Fibroblast of upper back skin (primary cell): Measurements from ENCODE around the gene DQX1.

ENCODE experiments used
- DNase-seq: peaks from one replicate; pipeline ENCODE4 v3.0.0-alpha.2; 2013

DQX1 gene

DNA sequence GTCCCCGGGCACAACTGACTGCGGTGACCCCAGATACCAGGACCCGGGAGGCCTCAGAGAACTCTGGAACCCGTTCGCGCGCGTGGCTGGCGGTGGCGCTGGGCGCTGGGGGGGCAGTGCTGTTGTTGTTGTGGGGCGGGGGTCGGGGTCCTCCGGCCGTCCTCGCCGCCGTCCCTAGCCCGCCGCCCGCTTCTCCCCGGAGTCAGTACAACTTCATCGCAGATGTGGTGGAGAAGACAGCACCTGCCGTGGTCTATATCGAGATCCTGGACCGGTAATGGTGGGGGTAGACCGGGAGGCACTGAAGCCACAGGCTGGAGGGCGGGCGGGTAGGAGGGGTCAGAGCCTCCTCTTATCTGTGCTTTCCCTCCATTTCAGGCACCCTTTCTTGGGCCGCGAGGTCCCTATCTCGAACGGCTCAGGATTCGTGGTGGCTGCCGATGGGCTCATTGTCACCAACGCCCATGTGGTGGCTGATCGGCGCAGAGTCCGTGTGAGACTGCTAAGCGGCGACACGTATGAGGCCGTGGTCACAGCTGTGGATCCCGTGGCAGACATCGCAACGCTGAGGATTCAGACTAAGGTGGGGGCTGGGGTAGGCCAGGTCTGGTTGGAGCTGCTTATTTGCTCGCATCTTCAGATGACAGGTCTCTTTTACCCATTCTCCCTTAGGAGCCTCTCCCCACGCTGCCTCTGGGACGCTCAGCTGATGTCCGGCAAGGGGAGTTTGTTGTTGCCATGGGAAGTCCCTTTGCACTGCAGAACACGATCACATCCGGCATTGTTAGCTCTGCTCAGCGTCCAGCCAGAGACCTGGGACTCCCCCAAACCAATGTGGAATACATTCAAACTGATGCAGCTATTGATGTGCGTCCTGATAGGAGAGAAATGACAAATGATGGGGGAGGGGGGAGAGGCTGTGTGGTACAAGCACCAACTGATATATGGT lies 4.5 kb upstream of the DQX1 start:
- no peak for DNase-seq

DNA sequence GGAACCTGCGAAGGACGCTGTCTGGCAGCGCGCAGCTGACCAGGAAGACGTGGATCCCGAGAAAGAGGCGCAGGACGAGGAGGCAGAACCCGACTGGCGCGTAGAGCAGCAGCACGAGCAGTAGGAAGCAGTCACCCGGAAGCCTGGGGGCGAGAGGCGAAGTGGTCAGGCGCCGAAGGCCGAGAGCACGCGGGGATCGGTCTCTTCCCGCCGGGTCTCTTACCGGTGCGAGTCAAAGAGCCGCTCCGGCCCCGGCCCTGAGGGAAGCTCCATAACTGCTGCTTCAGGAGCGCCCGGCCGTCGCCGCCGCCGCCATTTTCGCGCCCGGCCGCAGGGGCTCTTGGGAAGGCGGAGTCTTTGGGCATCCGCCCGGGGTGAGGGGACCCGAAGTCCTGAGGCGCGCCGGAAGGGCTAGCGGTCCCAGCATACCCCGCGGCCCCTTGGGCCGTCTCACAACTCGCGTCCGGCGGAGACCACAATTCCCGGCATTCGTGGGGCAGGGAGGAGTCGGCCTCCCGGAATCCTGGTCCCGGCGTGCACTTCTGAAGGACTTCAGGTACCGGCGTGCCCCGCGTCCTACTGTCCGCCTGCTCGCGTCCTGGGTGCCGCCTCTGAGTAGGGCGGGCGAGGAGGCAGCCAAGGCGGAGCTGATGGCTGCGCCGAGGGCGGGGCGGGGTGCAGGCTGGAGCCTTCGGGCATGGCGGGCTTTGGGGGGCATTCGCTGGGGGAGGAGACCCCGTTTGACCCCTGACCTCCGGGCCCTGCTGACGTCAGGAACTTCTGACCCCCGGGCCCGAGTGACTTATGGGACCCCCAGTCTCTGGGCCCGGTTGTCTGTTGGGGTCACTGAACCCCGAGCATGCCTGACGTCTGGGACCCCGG lies 3.6 kb upstream of the DQX1 start, which contains the start of the genes AUP1 and HTRA2:
TSS of gene AUP1 (minus strand) at position 350 of the 882 bp plus-strand sequence. CDS start at position 273, 77 bp downstream.
TSS of gene HTRA2 (plus strand) at position 577 of the 882 bp plus-strand sequence. CDS start at position 651, 74 bp downstream.
- DNase-seq, result peak; percentile 99

DNA sequence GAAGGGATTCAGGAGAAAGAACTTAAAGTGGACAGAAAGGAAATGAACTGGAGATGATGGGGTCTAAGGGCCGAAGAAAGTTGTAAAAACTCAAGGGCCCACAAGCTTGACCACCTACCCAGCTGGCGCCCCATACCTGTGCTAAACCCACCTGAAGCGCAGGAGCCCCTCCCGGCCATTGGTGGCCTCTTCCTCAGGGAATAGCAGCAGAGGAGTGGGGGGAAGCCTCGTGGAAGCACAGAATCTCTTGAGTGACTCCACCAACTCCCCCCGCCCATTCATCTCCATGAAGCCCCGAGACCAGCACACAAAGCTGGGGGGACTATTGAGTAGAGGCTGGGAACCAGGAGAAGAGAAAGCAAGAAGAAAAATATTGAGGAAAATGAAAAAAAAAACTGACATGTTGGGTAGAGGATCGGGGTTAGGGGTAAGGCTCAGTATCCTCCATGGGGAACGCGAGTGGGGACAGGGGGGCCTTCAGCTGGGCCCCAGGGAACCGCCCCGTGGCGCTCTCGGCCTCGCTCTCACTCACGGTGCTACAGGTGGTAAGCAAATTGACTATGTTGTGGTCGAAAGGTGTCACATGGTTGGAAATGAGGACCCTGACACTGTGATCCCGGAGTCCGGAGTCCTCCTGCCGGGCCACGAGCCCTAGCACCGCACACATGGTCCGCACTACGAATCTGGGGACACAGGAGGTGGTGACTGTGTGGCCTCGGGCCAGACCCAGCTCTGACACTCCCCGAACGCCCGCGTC lies 2.7 kb upstream of the DQX1 start:
- DNase-seq, result no peak

DNA sequence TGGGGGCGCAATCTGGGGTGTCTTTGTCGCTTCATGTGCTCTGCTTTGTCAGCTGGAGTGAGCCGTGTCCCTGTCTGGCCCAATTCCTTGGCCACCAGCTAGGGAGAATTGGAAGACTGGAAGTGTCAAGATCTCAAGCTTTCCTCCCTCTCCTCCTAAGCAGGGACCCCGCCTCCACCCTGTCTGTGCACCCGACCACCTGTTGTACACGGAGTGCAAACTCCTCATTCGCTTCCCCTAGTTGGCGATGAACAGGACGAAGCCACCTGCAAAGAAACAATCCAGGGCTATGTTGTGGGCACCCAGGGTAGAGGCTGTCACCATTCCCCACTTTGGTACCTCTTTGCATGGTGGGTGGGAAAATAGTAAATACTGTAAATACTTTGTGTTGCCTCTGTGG lies 1.7 kb upstream of the DQX1 start:
- DNase-seq, result no peak

DNA sequence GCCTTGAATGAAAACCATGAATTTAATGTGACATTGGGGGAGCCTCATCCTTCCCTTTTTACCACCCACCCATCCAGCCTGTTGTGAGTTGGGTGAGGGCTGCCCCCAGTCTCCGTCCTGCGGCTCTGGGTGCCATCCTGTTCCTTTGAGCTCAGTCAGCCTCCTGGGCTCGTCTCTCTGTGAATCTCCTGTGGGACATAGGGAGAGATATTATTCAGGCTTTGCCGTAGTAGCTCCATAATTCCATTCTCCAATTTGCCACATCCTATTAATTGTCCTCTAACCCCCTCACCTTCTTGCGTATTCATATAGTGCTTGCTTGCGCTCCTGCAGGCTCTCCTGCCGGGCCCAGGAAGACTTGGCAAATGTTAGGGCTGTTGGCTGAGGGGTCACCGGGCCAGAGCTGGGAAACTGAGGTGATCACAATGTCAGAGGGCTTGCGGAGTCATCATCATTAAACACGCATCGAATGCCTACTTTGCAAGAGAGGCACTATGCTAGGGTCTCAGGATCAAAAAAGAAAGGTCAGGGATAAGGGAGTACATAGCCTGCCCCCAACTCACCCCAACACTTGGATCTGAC lies 709 bp upstream of the DQX1 start:
- no peak for DNase-seq

DNA sequence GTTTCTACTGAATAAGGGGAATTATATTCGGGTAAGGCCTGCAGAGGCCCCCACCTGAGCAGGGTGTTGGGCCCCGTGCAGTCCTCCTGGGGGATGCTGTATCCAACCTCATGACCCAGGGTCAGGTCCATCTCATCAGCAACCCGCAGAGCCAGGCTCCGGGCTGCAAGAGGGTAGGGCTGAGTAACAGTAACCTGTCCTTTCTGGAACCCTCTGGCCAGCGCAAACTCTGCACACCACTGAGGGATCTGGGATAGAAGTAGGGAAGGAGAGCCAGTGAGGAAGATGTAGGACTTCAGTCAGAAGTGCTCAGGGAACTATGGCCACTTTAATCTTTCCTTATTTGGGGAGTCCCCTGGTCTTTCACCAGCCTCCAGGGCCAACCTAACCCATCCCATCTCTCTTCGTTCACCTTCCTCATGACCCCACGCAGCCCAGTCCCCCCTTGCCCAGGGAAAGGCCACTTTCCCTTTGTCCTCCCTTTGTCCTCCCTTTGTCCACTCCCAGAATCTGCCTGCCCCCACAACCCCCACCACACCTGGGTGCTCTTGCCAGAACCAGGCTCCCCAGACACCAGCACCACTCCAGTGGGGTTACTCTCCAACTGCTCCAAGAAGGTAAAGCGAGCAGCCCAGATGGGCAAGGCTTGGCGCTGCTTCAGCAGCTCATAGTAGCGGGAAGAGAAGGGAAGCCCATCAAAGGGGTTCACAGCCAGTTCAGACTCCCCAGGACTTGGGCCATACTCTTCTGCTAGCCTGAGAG lies 895 bp downstream of the DQX1 start:
- DNase-seq, result no peak

DNA sequence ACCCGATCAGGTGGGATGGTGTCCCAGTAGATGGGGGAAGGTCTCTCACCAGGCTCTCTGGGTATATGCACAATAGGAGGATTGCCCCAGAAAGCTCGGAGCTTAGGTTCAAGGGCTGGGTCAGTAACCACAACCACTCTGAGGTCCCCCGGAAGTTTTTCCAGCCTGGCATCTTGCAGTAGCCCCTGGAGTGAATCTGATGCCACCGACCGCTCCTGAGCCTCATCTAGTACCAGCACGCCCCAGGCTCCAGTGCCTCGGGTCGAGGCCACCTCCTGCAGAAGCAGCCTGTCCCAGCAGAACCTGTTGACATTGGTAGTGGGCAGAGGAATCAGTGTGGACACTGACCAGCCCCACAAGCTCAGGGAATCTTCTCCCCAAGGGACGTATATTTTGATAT lies 2.0 kb downstream of the DQX1 start:
- DNase-seq, result no peak

DNA sequence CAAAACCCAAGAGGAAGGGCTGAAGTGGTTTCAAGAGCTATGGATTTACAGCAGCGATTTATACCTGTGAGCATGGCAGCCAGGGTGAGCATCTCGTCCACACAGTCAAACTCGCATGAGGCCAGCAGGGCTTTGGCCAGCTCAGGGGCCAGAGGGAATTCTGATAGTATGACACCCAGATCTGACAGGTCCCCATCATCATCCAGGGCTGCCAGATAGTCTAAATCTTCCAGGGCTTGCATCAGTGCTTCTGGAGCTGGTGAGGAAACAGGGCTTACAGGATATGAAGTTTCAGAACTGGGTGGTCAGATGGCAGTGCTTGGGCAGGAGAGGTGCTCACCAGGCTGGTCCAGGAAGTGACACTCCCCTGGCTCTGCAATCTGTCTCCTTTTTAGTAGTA lies 3.5 kb downstream of the DQX1 start:
- DNase-seq, result no peak

DNA sequence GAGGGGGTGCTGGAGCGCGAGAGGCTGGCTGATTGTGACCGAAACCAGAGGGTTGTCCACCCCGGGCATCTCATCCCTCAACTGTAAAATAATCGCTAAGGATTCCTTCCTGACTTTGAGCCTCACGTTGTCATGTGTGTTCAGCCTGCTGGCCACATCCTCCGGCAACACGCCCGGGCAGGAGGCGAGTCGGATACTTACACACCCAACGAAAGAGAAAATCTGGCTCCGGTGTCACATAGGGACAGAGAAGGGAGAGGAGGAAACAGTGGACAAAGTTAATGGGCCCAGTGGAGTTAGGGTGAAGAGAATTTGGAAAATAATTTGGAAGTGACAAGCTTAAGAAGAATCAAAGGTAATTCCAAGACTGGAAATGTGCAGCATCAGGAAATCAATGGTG lies 9.4 kb downstream of the DQX1 start:
- no peak for DNase-seq

DNA sequence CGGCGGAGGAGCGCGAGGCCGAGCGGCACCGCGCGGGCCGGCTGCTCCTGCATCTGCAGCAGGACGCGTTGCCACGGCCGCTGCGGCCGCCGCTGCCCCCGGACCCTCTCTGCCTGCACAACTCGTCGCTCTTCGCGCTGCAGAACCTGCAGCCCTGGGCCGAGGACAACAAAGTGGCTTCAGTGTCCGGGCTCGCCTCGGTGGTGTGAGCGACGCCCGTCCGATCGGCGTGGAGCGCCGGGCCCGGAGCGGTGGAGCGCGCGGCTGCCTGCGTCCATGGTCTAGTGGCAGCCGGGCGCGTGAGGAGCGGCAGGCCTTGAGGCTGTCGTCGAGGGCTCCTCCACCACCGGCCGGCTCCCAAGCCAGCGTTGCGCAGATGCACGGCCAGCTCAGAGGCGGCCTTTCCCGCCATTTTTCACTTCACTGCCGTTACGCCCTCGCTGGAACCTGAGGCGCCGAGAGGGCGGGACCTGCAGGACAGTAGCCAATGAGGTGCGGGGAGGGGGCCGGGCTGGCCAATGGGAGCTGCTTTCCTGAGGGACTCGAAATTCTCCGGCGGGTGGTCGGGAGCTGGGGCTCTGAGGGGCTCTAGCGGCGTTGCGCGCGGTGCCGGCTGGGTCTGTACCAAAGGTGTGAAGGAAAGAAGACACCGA lies 9.9 kb downstream of the DQX1 start:
- DNase-seq, result peak; percentile 49

DNA sequence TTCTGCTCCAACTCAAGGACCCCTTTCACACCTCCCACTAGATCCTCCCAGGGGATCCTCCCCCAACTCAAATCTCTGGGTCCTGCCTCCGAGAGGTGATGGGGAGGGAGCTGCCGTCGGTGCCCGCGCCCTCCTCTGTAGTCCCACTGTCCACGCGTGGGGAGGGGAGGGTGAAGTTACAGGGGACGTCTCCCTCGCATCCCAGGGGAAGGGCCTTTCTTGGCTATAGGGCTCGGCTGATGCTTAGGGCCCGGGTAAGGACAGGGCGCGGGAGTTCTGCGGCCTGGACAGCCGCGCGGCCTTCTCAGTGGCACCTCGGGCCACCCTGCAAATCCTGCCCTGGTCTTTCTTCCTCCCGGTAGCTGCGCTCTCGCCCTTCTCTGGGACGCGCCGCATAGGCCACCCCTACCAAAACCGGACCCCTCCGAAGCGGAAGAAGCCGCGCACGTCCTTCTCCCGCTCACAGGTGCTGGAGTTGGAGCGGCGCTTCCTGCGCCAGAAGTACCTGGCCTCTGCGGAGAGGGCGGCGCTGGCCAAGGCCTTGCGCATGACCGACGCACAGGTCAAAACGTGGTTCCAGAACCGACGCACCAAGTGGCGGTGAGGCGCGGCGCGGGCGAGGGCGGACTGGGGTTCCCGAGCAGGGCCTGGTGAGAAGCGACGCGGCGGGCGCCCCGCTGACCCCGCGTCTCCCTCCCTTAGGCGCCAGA lies 10.6 kb downstream of the DQX1 start:
- no peak for DNase-seq

DNA sequence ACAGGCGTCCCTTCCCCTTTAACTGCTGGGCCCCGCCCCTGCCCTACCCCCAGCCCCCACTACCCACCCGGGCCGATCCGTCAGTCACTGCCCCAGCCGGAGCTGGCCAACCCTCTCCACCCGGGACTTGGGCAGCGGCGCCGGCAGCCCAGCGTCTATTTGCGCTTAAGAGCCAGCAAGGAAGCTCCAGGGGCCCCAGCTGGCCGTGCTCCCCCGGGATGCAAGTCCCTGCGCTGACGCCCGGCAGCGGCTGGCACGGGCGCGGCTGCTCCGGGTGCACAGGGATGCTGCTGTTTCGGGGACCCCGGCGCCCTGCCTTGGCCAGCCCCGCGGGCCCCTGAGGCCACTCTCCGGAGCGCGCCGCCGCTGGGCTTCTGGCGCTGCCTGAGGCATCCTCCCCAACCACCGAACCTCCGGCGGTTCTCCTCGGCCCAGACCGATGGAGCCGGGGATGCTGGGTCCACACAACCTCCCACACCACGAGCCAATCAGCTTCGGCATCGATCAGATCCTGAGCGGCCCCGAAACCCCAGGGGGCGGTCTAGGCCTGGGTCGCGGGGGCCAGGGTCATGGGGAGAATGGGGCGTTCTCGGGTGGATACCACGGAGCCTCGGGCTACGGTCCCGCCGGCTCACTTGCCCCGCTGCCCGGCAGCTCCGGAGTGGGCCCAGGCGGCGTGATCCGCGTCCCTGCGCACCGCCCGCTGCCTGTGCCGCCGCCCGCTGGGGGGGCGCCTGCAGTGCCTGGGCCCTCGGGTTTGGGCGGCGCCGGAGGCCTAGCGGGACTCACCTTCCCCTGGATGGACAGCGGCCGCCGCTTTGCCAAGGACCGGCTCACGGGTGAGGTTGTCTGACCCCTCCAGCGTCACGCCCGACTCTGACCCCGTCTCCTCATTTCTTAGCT lies 11.4 kb downstream of the DQX1 start, which contains the start of gene TLX2:
TSS of gene TLX2 (plus strand) at position 83 of the 903 bp plus-strand sequence. CDS start at position 440, 357 bp downstream.
- no peak for DNase-seq

DNA sequence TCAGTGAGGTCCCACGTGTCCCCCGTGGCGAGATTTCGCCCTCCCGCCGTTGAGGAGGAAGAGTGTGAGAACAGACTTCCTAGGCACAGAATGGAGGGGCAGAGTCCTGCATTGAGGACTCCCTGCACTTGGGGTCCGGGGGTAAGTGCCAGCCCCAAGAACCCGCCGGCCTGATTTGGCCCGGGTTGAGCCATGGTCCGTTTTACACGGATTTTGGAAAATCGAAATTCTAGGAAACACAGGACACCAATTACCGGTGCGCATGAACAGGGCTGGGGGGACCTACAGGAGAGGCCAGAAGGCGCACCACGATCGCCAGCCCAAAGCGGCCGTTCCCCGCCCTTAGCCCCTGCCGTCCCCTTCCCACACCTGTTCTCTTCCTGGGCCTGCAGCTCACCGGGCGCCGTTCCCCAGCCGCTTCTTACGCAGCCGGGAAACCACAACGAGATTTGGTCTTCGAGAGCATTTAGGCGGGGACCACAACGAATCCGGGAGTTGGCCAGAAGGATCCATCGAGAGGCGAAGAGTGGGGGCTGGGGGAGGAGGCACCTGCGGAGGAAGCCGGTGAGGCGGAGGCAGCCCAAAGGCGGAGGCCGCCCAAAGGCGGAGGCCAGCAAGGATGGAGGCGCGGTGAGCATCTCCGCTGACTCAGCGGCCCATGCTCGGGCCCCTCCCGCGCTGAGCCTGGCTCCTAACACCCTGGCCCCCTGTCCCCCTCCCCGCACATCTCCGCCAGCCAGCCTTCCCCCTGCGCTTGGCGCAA lies 12.2 kb downstream of the DQX1 start:
- DNase-seq, result no peak

DNA sequence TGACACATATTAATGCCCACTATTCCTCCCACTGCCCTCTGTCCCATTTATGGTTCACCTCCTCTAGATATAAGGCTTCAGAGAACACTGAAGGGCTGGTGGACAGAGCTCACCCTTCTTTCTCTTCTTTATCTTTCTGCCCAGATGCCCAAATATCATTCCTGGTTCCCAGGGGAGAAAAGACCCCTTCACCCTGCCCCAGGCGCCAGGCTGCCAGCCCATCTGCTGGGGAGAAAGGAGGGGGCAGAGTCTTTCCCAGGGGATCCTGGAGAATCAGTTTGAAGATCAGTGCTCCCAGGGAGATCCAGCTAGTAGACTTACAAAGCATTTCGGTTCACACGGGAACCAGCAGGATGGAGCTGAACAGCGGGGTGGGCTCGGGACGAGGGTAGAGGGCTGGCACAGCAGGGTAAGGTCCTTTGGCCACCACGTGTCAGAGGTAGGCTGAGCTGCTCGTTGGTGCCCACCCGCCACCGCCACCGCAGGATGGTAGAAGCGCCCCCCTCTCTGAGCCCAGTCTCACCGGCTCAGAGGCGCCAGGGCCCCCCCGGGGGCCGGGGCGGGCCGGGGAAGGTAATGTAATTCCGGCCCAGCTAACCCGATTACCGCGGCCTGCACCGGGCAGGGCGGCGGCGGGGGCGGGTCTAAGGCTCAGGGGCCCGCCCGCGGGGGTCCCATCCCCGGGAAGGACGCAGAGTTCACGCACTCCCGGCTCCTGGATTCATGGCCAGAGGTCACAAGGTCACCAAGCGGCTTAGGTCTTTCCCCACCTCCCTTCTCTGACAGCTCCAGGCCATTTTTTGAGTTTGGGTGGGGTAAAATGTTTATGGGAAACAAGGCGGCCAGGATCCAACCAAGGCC lies 13.1 kb downstream of the DQX1 start:
- no peak for DNase-seq

DNA sequence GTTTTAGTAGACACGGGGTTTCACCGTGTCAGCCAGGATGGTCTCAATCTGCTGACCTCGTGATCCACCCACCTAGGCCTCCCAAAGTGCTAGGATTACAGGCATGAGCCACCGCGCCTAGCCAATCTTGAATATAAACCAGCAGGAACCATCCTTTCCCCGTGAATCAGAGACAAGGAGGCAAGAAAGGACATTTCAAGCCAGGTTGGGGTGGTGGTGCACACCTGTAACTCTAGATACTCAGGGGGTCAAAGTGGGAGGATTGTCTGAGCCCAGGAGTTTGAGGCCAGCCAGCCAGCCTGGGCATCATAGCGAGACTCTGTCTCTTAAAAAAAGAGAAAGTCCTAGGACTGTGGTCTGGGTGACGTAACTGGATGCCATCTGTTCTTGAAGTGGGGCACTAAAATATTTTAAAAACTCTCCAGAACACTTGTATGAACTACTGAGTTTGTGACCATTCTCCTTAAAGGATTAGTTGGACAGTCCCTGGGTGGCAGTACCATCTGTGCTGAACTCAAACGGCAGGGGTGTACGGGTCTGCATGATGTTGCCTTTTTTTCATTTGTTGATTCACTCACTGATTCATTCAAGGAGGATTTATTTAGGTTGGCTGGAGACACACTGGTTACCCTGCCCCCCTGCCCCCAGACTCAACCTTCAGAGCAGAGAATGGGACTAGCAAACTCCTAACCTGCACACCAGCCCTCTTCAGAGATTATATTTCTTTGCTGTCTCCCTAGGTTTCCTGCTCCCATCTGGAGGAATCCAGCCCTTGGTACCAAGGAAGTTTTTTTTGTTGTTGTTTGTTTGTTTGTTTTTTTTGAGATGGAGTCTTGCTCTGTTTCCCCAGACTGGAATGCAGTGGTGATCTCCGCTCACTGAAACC lies 14.7 kb downstream of the DQX1 start:
- no peak for DNase-seq

DNA sequence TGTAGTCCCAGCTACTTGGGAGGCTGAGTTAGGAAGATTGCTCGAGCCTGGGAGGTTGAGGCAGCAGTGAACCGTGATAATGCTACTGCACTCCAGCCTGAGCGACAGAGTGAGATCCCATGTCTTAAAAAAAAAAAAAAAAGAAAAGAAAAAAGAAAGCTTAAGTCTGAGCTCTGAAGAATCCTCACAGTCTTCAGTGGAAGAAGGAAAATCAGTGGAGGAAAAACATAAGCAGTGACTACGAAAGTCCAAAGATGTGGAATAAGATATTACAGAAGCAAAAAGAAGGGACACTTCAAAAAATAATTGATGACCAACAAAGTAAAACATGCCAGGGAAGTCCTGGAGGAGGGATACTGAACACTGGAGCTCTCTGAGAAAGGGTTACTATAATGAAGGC lies 15.8 kb downstream of the DQX1 start:
- no peak for DNase-seq
